SHP77 (cell line): ENCODE data around the gene GHITM.
"Not testable (repeated sequence)": the region's sequence is repeated elsewhere in the genome, so short reads cannot be mapped to it uniquely, and the experiment has no call there.

Experiments used
- DNase-seq, 2 experiments: peaks; one replicate each; lab custom pipeline; 2025; lab: John Stamatoyannopoulos, UW

The GHITM gene

GRCh38 chr10:84147347-84147746 lies 8.0 kb downstream of the GHITM start:
- DNase-seq = no peak

GRCh38 chr10:84148006-84148597 lies 8.8 kb downstream of the GHITM start:
- DNase-seq = not testable (repeated sequence)

GRCh38 chr10:84149854-84150253 lies 10.5 kb downstream of the GHITM start:
- DNase-seq = no peak

- no peak for DNase-seq
These were observed 13.5 kb downstream of the GHITM start for GRCh38 chr10:84152769-84153168.

GRCh38 chr10:84155521-84155920 lies 16.2 kb downstream of the GHITM start:
- DNase-seq = no peak

GRCh38 chr10:84156009-84156408 lies 16.7 kb downstream of the GHITM start:
- no peak for DNase-seq

GRCh38 chr10:84156768-84157167 lies 17.5 kb downstream of the GHITM start:
- DNase-seq = no peak

GRCh38 chr10:84158061-84158460 lies 18.8 kb downstream of the GHITM start:
- DNase-seq = no peak

GRCh38 chr10:84158550-84158949 lies 19.2 kb downstream of the GHITM start:
- no peak for DNase-seq

- no peak for DNase-seq
These were observed 19.9 kb downstream of the GHITM start for GRCh38 chr10:84159076-84159685.

- no peak for DNase-seq
These were observed 21.5 kb downstream of the GHITM start for GRCh38 chr10:84160663-84161362.

GRCh38 chr10:84163996-84164395 lies 24.7 kb downstream of the GHITM start:
- no peak for DNase-seq

GRCh38 chr10:84164442-84164841 lies 25.1 kb downstream of the GHITM start:
- DNase-seq = no peak

- DNase-seq = no peak
These were observed 27.4 kb downstream of the GHITM start for GRCh38 chr10:84166620-84167288.

GRCh38 chr10:84167289-84167653 lies 28.0 kb downstream of the GHITM start:
- DNase-seq = not testable (repeated sequence)

- DNase-seq = not testable (repeated sequence)
These were observed 29.1 kb downstream of the GHITM start for GRCh38 chr10:84168382-84168781.

- DNase-seq = not testable (repeated sequence)
These were observed 31.9 kb downstream of the GHITM start for GRCh38 chr10:84171237-84171636.

GRCh38 chr10:84171700-84172466 lies 32.6 kb downstream of the GHITM start:
- not testable (repeated sequence) for DNase-seq

GRCh38 chr10:84172467-84173356 lies 33.4 kb downstream of the GHITM start:
- DNase-seq = no peak

GRCh38 chr10:84173501-84173929 lies 34.2 kb downstream of the GHITM start, which contains the start of gene GPR15LG:
Gene GPR15LG, plus strand, starts transcription at chr10:84173801. Its CDS starts 51 bp downstream, at chr10:84173852.
- no peak for DNase-seq

GRCh38 chr10:84175436-84175835 lies 36.1 kb downstream of the GHITM start:
- DNase-seq = no peak
